DOHH2 (cell line): ENCODE measurements around the gene NAE1.

Source experiments
- H3F3A ChIP-seq: fragments of 200-600 bp; sonication (generic), shearing (Covaris generic); 2 replicates; pipeline ENCODE4 v1.6.0; 2016; ENCODE audit warnings: antibody characterized with exemption, mild to moderate bottlenecking; ENCODE audit not compliant: control insufficient read depth, insufficient read depth
- H3K27ac ChIP-seq: fragments of 200-600 bp; sonication (generic); 2 replicates; pipeline ENCODE4 v1.5.1; 2014; ENCODE audit warnings: low read depth, mild to moderate bottlenecking, low read length, moderate library complexity
- H3K27me3 ChIP-seq: fragments of 200-600 bp; sonication (generic); 2 replicates; pipeline ENCODE4 v1.6.1; 2014; ENCODE audit warnings: mild to moderate bottlenecking, low read length, mixed read lengths; ENCODE audit not compliant: control insufficient read depth
- H3K36me3 ChIP-seq: fragments of 200-600 bp; sonication (generic); 2 replicates; pipeline ENCODE4 v1.6.1; 2014; ENCODE audit warnings: mild to moderate bottlenecking, low read length, moderate library complexity, mixed read lengths; ENCODE audit not compliant: control insufficient read depth
- H3K4me1 ChIP-seq: fragments of 200-600 bp; sonication (generic); 2 replicates; pipeline ENCODE4 v1.6.1; 2014; ENCODE audit warnings: mild to moderate bottlenecking, low read length, mixed read lengths; ENCODE audit not compliant: control insufficient read depth
- H3K4me2 ChIP-seq: fragments of 200-600 bp; sonication (generic); 2 replicates; pipeline ENCODE4 v1.6.0; 2014; ENCODE audit warnings: mild to moderate bottlenecking, low read length, moderate library complexity
- H3K4me3 ChIP-seq: fragments of 200-600 bp; sonication (generic); 2 replicates; pipeline ENCODE4 v1.5.1; 2014; ENCODE audit warnings: mild to moderate bottlenecking, low read length, mixed read lengths
- H3K79me2 ChIP-seq: fragments of 200-600 bp; sonication (generic); 2 replicates; pipeline ENCODE4 v1.6.1; 2014; ENCODE audit warnings: mild to moderate bottlenecking, low read length, mixed read lengths; ENCODE audit not compliant: control insufficient read depth
- H3K9me2 ChIP-seq: fragments of 200-600 bp; sonication (generic); replicated peaks from 2 replicates; pipeline ENCODE4 v1.6.1; 2014; ENCODE audit warnings: mild to moderate bottlenecking, low read length, mixed read lengths; ENCODE audit not compliant: control insufficient read depth
- H3K9me3 ChIP-seq: fragments of 200-600 bp; sonication (generic); 2 replicates; pipeline ENCODE4 v1.6.1; 2014; ENCODE audit warnings: antibody characterized with exemption, low read length, mixed read lengths; ENCODE audit not compliant: control insufficient read depth, insufficient read depth
- H4K20me1 ChIP-seq: fragments of 200-600 bp; sonication (generic); 2 replicates; pipeline ENCODE4 v1.6.0; 2014; ENCODE audit warnings: low read depth, mild to moderate bottlenecking, antibody characterized with exemption, low read length, moderate library complexity; ENCODE audit not compliant: control insufficient read depth, insufficient read depth
- CTCF ChIP-seq: fragments of 200-600 bp; sonication (generic); IDR thresholded peaks from one replicate; pipeline ENCODE4 v1.5.1; 2014; ENCODE audit warnings: antibody characterized with exemption, mild to moderate bottlenecking, low read depth, low read length; ENCODE audit not compliant: poor library complexity, severe bottlenecking
- EZH2phosphoT487 ChIP-seq: fragments of 200-600 bp; sonication (generic); IDR thresholded peaks from 2 replicates; pipeline ENCODE4 v1.6.1; 2017; ENCODE audit warnings: borderline replicate concordance, mild to moderate bottlenecking, antibody characterized with exemption, low read length, moderate library complexity, mixed read lengths

Gene NAE1

GRCh38 chr16:66840883-66841282 is 10.1 kb upstream of the NAE1 start:
- H3K9me3 ChIP-seq, result no peaks in the 10 kb centered on the region
- H3K79me2 ChIP-seq, result no peaks in the 10 kb centered on the region
- peaks cover 10% of the 10 kb centered on the region for H3K4me1 ChIP-seq
- H3F3A ChIP-seq, result no peaks in the 10 kb centered on the region
- no peak for TF ChIP-seq EZH2phosphoT487
- TF ChIP-seq CTCF, result no peak
- no peaks in the 10 kb centered on the region for H3K36me3 ChIP-seq
- no peak overlapping the region for H3K27ac ChIP-seq
- H4K20me1 ChIP-seq, result no peaks in the 10 kb centered on the region
- H3K27me3 ChIP-seq, result peaks cover 22% of the 10 kb centered on the region
- H3K4me2 ChIP-seq, result no peak overlapping the region
- no peaks in the 10 kb centered on the region for H3K9me2 ChIP-seq
- H3K4me3 ChIP-seq, result no peak overlapping the region

- Histone ChIP-seq H3K4me3 (no peak overlapping the region), H3K27ac (no peak overlapping the region), H3K4me2 (no peak overlapping the region), H3K9me3 (no peaks in the 10 kb centered on the region), H4K20me1 (peaks cover 1% of the 10 kb centered on the region; the same call in 1 of the 2 replicates), H3K27me3 (peaks cover 2% of the 10 kb centered on the region; the same call in 1 of the 2 replicates), H3K79me2 (peaks cover 10% of the 10 kb centered on the region), H3K9me2 (no peaks in the 10 kb centered on the region), H3K36me3 (no peaks in the 10 kb centered on the region; the same call in 1 of the 2 replicates), H3K4me1 (peaks cover 7% of the 10 kb centered on the region), H3F3A (no peaks in the 10 kb centered on the region)
- TF ChIP-seq EZH2phosphoT487, result no peak
- no peak for TF ChIP-seq CTCF
These were observed 4.0 kb upstream of the NAE1 start for GRCh38 chr16:66834746-66835145.

- peaks cover 20% of the 10 kb centered on the region for H3K36me3 ChIP-seq
- no peak overlapping the region for H3K27ac ChIP-seq
- H4K20me1 ChIP-seq, result peaks cover 10% of the 10 kb centered on the region; the same call in 1 of the 2 replicates
- no peaks in the 10 kb centered on the region for H3K9me3 ChIP-seq
- no peak for TF ChIP-seq CTCF
- TF ChIP-seq EZH2phosphoT487, result no peak
- H3K4me1 ChIP-seq, result peaks cover 20% of the 10 kb centered on the region
- H3K9me2 ChIP-seq, result no peaks in the 10 kb centered on the region
- H3F3A ChIP-seq, result peaks cover 4% of the 10 kb centered on the region; the same call in 1 of the 2 replicates
- H3K27me3 ChIP-seq, result no peaks in the 10 kb centered on the region; the same call in 1 of the 2 replicates
- peaks cover 29% of the 10 kb centered on the region for H3K79me2 ChIP-seq
- no peak overlapping the region for H3K4me2 ChIP-seq
- no peak overlapping the region for H3K4me3 ChIP-seq
These were observed 2.0 kb upstream of the NAE1 start for GRCh38 chr16:66832661-66833305.
